GM19238 (cell line): ENCODE measurements around the gene NPHP4.
"Not testable (repeated sequence)": the region's sequence is repeated elsewhere in the genome, so short reads cannot be mapped to it uniquely, and the experiment has no call there.

Experiments
- DNase-seq: peaks from one replicate; pipeline ENCODE4 v3.0.0; 2011; ENCODE audit warnings: low spot score; ENCODE audit not compliant: insufficient read length

NPHP4 gene

DNA sequence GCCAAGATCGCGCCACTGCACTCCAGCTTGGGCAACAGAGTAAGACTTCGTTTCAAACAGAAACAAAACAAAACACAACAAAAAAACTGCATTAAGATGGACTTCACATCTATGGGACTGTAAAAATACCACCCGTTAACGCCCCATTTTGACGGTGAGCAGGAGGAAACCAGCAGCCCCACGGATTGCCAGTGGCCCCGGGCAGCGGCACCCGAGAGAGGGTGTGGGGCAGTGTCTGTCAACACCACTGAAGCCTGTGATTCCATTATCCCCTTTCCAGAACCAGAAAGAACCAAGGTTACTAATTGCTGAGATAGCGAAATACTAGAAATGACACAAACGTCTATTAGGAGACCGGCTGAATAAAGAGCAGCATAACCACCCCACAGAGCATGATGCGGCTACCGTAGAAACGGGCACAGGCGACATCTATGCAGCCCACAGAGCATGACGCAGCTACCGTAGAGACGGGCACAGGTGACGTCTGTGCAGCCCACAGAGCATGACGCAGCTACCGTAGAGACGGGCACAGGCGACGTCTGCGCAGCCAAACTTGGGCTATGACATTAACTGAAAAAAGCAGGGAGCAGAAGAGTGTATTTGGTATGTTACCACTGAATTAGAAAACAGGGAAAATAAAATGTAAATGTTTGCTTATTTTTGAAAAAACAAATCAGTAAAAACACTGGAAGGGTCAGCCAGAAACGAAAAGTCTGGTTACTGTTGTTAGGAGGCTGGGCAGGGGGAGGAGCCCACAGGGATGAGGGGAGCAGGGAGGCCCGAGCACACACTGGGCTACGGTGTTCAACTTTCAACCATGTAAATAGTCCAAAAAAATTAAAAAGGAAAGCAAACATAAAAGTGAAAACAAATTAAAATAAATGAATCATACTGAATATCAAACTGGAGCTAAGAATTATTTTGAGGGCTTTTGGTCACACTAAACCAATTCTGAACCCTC is 96.5 kb downstream of the NPHP4 start:
- DNase-seq: no peak

GRCh38 chr1:5893699-5894278 is 98.4 kb downstream of the NPHP4 start:
- DNase-seq: not testable (repeated sequence)

- no peak for DNase-seq
Measured at GRCh38 chr1:5892329-5892728, 99.9 kb downstream of the NPHP4 start.

GRCh38 chr1:5891736-5892135 is 100.5 kb downstream of the NPHP4 start:
- DNase-seq: no peak

DNA sequence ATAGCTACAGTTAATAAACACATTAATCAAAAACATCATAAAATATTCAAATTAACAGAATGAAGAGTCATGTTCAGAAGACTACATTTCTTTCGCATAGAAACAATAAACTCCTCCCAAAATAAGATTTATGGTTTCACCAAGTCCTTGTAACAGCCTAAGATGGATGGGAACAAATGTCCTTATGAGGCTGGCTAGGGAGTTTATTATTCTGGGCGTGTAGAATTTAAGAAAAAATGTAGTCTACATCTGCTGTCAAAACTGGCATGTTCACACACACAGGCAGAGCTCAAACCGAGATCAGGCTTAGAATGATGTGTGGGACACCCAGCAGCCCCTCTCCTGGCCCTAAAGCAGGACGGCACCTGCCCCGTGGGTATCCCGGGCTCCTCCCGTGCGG is 101.1 kb downstream of the NPHP4 start:
- DNase-seq: no peak

DNA sequence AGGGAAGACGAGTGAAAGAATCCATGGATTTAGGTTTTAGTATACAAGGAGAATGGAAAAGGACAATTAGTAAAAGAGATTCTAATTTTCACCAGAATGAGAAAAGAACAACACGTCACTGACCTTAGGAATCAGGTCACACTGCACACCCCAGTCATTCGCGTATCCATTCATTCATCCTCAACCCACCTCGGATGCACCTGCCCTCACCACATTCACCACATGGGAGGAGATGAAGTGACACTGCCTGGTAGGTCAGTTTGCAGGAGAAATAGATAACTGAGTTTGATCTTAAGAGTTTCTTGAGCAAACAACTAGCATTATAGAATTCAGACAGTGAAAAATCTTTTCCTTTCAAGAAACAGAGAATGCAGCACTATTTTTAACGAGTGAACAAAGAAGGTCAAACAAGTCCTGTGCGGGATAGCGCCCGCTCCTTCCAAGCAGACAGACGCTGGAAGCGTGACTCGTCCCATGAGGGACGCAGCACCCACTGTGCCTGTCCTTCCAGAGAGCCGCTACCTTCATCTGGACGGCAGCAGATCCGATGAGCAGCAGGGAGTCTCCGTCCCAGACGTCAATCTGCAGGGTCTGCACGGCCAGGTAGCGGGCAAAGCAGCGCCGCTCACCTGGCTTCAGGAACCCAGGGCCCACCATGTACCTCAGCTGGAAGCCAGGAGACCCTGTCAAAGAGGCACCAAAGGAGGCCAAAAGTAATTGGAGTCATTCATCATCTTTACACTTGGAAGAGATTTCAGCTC is 101.7 kb downstream of the NPHP4 start:
- no peak for DNase-seq

DNA sequence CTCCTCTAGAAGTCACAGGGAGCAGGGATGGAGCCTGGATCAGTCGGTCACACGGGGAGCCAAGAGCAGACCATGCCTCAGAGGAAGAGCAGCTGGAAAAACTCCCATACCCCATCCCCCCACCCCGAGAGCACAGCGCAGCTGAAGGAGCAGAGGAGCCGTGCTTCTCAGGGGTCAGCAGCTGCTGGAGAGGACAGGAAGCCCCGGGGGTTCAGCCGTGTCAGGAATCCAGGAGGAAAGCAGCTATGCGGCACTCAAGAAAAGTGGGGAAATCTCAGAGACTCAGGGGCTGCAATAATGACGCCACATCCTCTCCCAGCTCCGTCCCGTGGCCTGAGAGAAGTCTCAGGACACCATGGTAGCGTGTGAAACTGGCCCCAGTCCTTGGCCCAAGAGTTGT is 102.3 kb downstream of the NPHP4 start:
- DNase-seq: no peak

- no peak for DNase-seq
Measured at GRCh38 chr1:5889462-5889861, 102.8 kb downstream of the NPHP4 start.

- DNase-seq: no peak
Measured at GRCh38 chr1:5888606-5889211, 103.5 kb downstream of the NPHP4 start.

- no peak for DNase-seq
Measured at GRCh38 chr1:5887971-5888361, 104.3 kb downstream of the NPHP4 start.

DNA sequence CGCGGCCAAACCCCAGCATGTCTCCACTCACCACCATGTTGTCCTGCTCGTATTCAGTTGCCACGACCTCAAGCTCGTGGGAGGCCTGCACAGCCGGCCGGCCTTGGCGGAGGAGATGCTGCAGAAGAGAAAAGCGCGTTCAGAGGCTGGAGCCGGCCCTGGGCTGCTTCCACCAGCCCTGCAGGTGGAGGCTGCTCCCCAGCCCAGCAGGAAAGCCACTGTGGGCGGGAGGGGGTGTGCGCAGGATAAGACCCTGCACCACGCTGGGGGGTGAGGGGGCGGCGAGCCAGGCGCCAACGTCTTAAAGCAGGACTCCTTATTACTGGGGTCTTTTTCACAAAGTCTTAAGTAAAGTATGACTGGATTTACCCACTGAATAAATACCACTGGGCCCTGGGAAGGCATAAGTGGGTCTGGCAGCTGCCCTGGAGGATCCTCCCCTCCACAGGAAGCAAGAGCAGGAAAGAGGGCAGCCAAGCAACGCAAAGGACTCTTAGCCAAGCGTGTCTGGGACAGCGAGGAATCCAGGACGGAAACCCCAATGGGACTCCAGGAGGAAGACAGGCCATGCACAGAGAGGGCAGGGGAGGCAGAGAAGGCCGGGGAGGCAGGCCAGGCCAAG is 104.8 kb downstream of the NPHP4 start:
- no peak for DNase-seq

DNA sequence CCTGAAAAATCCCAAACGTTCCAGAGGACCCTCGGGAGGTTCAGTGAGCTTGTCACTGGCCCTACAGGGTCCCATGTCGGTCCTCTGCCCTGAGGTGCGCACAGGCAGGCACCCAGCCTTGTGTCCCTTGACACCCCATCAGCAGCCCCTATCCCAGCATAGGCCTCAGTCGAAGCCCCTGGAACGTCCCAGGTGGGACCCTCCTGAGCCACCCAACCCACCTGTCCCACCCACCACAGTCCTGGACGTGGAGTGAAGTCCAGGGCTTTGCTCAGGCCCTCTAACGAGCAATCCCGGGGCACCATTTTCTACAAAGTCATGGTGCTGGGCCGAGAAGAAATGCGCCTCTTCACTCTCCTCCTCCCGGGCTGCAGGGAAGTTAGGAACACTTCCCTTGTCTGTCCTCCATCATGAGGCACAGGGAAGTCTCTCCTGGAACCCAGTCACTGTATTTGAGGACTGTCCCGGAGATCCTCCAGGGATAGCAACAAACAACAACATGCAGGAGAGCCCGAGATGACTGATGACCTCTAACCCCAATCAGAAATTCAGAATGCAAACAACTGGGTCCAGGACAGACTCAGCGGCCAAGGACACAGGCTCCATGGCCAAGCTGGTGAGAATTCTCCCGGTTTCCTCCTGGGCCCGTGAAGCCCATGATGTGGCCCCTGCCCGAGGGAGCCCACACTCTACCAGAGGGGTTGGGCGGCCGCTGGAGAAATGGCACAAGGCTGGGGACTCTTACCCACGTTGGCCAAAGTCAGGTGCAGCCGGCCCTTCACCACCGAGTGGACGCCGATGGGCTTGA is 105.5 kb downstream of the NPHP4 start:
- no peak for DNase-seq

DNA sequence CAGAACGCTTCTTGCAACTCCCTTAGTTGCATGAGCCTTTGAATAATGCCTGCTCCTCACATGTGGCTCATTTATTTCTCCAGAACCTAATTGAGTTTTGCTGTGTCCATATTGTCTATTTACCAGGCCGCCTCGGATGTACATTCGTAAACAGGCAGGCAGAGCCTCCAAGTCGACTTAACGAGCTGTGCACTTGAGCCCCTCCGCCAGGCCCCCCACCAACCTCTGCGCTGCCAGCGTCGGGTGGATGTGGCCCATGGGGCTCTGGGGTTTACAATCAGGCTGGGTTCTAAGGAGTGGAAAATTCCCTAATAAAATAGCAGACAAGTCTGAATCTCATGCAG is 106.1 kb downstream of the NPHP4 start:
- no peak for DNase-seq

- DNase-seq: no peak
Measured at GRCh38 chr1:5885471-5886139, 106.6 kb downstream of the NPHP4 start.

DNA sequence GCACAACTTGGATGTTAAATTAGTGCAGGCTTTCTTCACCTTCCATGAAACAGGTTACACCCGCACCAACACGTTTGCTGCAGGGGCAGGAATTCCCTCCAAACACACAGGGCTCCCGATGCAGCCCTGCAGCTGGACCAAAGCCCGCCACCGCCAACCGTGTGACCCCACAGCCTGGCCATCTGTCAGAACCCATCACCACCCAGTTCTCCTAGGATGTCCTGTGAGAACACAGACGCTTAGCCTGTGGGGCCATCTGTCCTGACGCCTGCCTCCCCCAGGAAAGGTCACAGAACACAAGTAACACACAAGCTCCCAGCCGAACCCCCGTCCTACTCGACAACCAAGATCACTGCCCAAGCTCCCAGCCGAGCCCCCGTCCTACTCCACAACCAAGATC is 108.1 kb downstream of the NPHP4 start:
- DNase-seq: no peak

DNA sequence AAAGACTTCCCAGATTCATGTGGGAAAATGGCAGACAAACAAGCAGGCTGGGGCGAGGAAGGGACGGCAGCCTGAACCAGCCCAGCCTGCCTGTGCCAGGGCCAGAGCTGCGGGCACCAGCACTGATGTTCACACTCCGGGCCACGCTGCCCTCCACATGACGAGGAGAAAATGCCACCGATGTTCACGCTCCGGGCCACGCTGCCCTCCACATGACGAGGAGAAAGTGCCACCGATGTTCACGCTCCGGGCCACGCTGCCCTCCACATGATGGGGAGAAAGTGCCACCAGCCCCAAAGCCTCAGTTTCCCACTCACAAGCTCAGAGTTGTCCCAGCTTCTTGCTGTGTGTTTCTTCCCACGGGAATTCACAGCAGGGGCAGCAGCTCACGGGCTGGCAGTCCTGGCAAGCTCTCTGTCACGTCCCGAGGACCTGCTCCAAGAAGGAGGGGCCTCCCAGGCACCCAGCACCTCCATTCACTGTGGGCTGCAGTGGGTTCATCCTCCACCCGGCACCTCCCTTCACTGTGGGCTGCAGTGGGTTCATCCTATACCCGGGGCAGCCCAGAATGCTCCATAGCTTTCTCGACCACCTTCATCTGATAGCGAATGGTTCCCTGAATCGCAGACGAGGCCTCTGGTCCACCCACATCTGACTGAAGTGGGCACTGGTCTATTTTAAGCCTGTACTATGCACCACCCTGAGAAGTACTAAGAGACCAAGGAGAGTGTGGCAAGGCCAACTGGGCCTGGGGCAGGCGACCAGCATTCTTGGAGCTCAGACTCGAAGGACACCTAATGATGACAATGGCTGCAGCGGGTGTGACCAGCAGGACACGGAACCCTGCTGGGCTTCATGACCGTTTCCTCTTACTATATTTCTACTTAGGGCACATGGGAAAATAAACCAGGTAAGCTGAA is 108.8 kb downstream of the NPHP4 start:
- DNase-seq: no peak

GRCh38 chr1:5882367-5883128 is 109.7 kb downstream of the NPHP4 start:
- no peak for DNase-seq

DNA sequence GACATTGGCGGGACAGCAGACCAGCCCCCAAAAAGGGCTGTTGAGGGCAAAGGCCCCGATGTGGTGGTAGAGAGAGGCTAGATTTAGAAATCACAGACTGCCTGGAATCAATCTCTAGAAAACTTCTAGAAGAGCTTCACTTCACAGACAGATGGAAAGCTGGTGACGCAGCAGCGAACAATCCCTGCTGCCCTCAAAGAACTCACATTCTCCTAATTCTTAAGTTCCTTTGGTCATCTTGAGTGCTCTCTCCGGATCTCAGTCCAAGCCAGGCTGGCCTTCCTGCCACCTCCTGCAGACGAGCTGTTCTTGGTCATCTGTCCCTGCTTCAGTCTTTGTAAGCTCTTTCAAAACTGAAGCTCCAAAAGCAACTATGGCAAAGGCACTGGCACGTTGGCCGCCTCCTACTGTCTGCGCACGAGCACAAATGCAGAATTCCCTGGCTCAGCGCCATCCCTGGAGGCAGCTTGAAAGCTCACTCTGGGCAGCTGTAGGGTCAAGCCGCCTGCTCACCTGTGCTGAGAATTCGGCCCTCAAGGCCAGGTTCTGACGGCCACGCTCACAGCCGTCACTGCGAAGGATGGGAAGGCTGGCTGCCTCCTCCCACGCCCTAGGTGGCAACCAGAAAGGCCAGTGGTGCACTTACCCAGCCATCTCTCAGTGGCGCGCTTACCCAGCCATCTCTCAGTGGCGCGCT is 110.6 kb downstream of the NPHP4 start:
- DNase-seq: no peak
